ENCODE results near the gene PRKCE.

GRCh38 chr2:45802499-45803138 is 151.1 kb downstream of the PRKCE start:
- no peak for TF ChIP-seq GATA3 (IDR thresholded peaks at IDR 0.05; ENCODE audit: low read depth, low read length)
- TF ChIP-seq GATA2 (IDR thresholded peaks at IDR 0.05; ENCODE audit: low read depth, low read length), result no peak
